ENCODE results near the gene SART3. TPM values are rescaled to one million over a fixed set of nuclear protein-coding genes. Genes with fewer than 3 reads are reported as not detected.

SART3 gene
- total and polyA plus RNA-seq, 2 of the 4 experiments (the other 2 are of a cell fraction) = 22.6 to 37.8 TPM

GRCh38 chr12:108518101-108518715, 42.8 kb downstream of the SART3 start:
- H2AK5ac ChIP-seq (ENCODE audit: low read depth, low read length) = no peak overlapping the region
- H3K27ac ChIP-seq (ENCODE audit: insufficient read depth, low read length) = no peak overlapping the region
- peaks cover 39% of the 10 kb centered on the region for H3K36me3 ChIP-seq (ENCODE audit: control insufficient read depth, insufficient read depth, low read length)
- H2BK20ac ChIP-seq (ENCODE audit: low read depth, low read length) = no peak overlapping the region
- intact Hi-C loops (cut with micrococcal nuclease) (no loop called here), dilution Hi-C loops (cut with HindIII; ENCODE audit: low sequenced_read_pairs, unreplicated experiment) (no loop called here), in situ Hi-C loops (cut with MboI; ENCODE audit: low sequenced_read_pairs) (loop anchor here (25.0 kb wide), 1 partner anchor 831 kb away; the partner anchor contains the start of gene PWP1)
- H3K23ac ChIP-seq (ENCODE audit: low read depth, low read length) = no peak overlapping the region
- no peak overlapping the region for H3K18ac ChIP-seq (ENCODE audit: low read depth, low read length)
- H3K4me3 ChIP-seq (ENCODE audit: insufficient read depth, low read depth, low read length) = no peak overlapping the region
- no peak for DNase-seq
- CTCF ChIA-PET = no interaction called here
- no peak overlapping the region for H3K14ac ChIP-seq (replicated peaks; ENCODE audit: low read depth, low read length)
- no peak overlapping the region for H2BK15ac ChIP-seq (ENCODE audit: low read depth, low read length)
- no peak overlapping the region for H2AFZ ChIP-seq (replicated peaks; ENCODE audit: low read length, poor library complexity)
- no peak overlapping the region for H3K4me2 ChIP-seq (ENCODE audit: low read depth, low read length)
- H2AK9ac ChIP-seq (replicated peaks; ENCODE audit: low read depth, low read length, poor library complexity) = no peak overlapping the region
- H4K5ac ChIP-seq (ENCODE audit: low read depth, low read length) = no peak overlapping the region
- no peak overlapping the region for H2BK120ac ChIP-seq (ENCODE audit: low read depth, low read length)
- POLR2A ChIA-PET (ENCODE audit: unreplicated experiment) = no interaction called here
- no peak overlapping the region for H4K91ac ChIP-seq (ENCODE audit: insufficient read depth, low read depth, low read length)
- BruUV-seq (replicated peaks) = no TSS peak
- WGBS, 2 experiments (ENCODE audit: extremely low coverage in 2 of 2, insufficient read length in 1 of 2) = 94% methylated on average over 17 of the region's 24 CpGs; no CpG with 5 or more reads in 1 of the 2 experiments
- H3K4me1 ChIP-seq (ENCODE audit: control insufficient read depth, insufficient read depth, low read length) = peaks cover 3% of the 10 kb centered on the region
- no peak overlapping the region for H3K56ac ChIP-seq (ENCODE audit: extremely low read depth, insufficient read depth, low read length)
- H3K9me1 ChIP-seq (ENCODE audit: insufficient read depth, low read length) = peaks cover 18% of the 10 kb centered on the region; the same call in 1 of the 2 replicates
- H2BK5ac ChIP-seq (ENCODE audit: low read depth, low read length, poor library complexity, severe bottlenecking) = no peak overlapping the region
- no peaks in the 10 kb centered on the region; the same call in 1 of the 2 replicates for H3K27me3 ChIP-seq (ENCODE audit: control insufficient read depth, insufficient read depth, low read length)
- H3K79me1 ChIP-seq (ENCODE audit: low read depth in 1 of 2, low read length in 2 of 2) = peaks cover 19 to 50% of the 10 kb centered on the region in 2 experiments
- no peaks in the 10 kb centered on the region for H3K9me3 ChIP-seq (ENCODE audit: control insufficient read depth, insufficient read depth, low read length)
- no peak overlapping the region for H3K4ac ChIP-seq (ENCODE audit: low read depth, low read length)
- no peak overlapping the region for H4K8ac ChIP-seq (ENCODE audit: low read depth in 2 of 2, low read length in 2 of 2)
- TF ChIP-seq RCOR1 (IDR thresholded peaks at IDR 0.05; ENCODE audit: insufficient replicate concordance, low read length) (no peak), SMC3 (IDR thresholded peaks at IDR 0.05; ENCODE audit: low read depth, low read length) (no peak), CHD1 (IDR thresholded peaks at IDR 0.05; ENCODE audit: low read depth, low read length) (no peak), RAD21 (IDR thresholded peaks at IDR 0.05; ENCODE audit: low read length) (no peak), FOS (IDR thresholded peaks at IDR 0.05; ENCODE audit: low read depth, low read length) (no peak), CEBPB (IDR thresholded peaks at IDR 0.05; ENCODE audit: low read depth, low read length) (no peak), RFX5 (IDR thresholded peaks at IDR 0.05; ENCODE audit: low read depth, low read length) (no peak), USF2 (IDR thresholded peaks at IDR 0.05; ENCODE audit: low read depth, low read length) (no peak), NFE2L2 (IDR thresholded peaks at IDR 0.05; ENCODE audit: low read depth, low read length) (no peak), MAZ (IDR thresholded peaks at IDR 0.05; ENCODE audit: borderline replicate concordance, low read depth, low read length) (no peak), MXI1 (IDR thresholded peaks at IDR 0.05; ENCODE audit: borderline replicate concordance, low read depth, low read length) (no peak), POLR2A (IDR thresholded peaks at IDR 0.05; ENCODE audit: low read depth, low read length) (no peak), BHLHE40 (IDR thresholded peaks at IDR 0.05; ENCODE audit: low read depth, low read length) (no peak), ELK1 (IDR thresholded peaks at IDR 0.05; ENCODE audit: borderline replicate concordance, low read depth, low read length) (no peak), CTCF (conservative IDR thresholded peaks at IDR 0.05; ENCODE audit: low read depth, low read length) (no peak), MAFK (IDR thresholded peaks at IDR 0.05; ENCODE audit: low read depth, low read length) (no peak)
- H4K20me1 ChIP-seq (ENCODE audit: insufficient read depth, low read length) = no peaks in the 10 kb centered on the region; the same call in 1 of the 2 replicates
- ATAC-seq (ENCODE audit: low read depth) = no peak
- no peak overlapping the region for H3K9ac ChIP-seq (ENCODE audit: low read depth, low read length)

Measured in IMR-90 (cell line).